Uterus (tissue), 4 donors: Measurements from ENCODE around the gene BABAM2. TPM values are rescaled to one million over a fixed set of nuclear protein-coding genes. Genes with fewer than 3 reads are reported as not detected.

Experiments used
- DNase-seq, 2 donors: peaks; one replicate each; pipeline ENCODE4 v3.0.0-alpha.2; 2019 to 2020
- H3K27ac ChIP-seq, 2 donors: fragments of 200-600 bp; sonication (generic); 1 replicate in 1 of 2; 2 replicates in 1 of 2; pipeline ENCODE4 v1.5.1; 2016 to 2018
- H3K27me3 ChIP-seq, 2 donors: fragments of 200-600 bp; sonication (generic); one replicate each; pipeline ENCODE4 v1.5.1; 2018 to 2019; ENCODE audit warnings: control low read depth in 1 of 2
- H3K36me3 ChIP-seq, 2 donors: fragments of 200-600 bp; sonication (generic); one replicate each; pipeline ENCODE4 v1.5.1; 2019; ENCODE audit warnings: control low read depth in 1 of 2
- H3K4me1 ChIP-seq, 2 donors: fragments of 200-600 bp; sonication (generic); one replicate each; pipeline ENCODE4 v1.5.1; 2018 to 2019; ENCODE audit warnings: control low read depth in 1 of 2
- H3K4me3 ChIP-seq, 2 donors: fragments of 200-600 bp; sonication (generic); 1 replicate in 1 of 2; 2 replicates in 1 of 2; pipeline ENCODE4 v1.5.1; 2018 to 2019; ENCODE audit warnings: mild to moderate bottlenecking in 1 of 2
- H3K9me3 ChIP-seq, 2 donors: fragments of 200-600 bp; sonication (generic); one replicate each; pipeline ENCODE4 v1.5.1; 2019; ENCODE audit warnings: control low read depth in 1 of 2
- POLR2A ChIP-seq, 2 donors: fragments of 450-650 bp; IDR thresholded peaks; one replicate each; pipeline ENCODE4 v1.6.1; 2016; ENCODE audit warnings: antibody characterized with exemption in 2 of 2, mild to moderate bottlenecking in 1 of 2, moderate library complexity in 1 of 2
- intact Hi-C: fragments of 100-400 bp; cut with DNase I; formaldehyde crosslinking; loops from one replicate; pipeline ENCODE4 v1.15.1; 2023; ENCODE audit warnings: low total_unique reads
- total RNA-seq, 4 donors: library from RNA; depleted of rRNA in 3 of 4; stranded (reverse); fragments of >200 nt in 3 of 4; gene quantifications; one replicate each; pipeline versions ENCODE4 v1.1.0 to v1.2.4, GENCODE V29; 2014 to 2023
- TF ChIP-seq, protein P1 (sequence below), 4 experiments: fragments of 200-600 bp in 2 of 4; fragments of 450-650 bp in 2 of 4; sonication (generic) in 2 of 4; IDR thresholded peaks; one replicate each; pipeline ENCODE4 v1.5.1; 2016 to 2019; ENCODE audit warnings: antibody characterized with exemption in 4 of 4, mild to moderate bottlenecking in 2 of 4, moderate library complexity in 1 of 4
- donor health status: DM: yes; HTN: yes; CAD: no.

BABAM2 gene
- total RNA-seq, 4 donors from 2014 or later, result 24.1 to 62.1 (median 32.5) TPM

DNA sequence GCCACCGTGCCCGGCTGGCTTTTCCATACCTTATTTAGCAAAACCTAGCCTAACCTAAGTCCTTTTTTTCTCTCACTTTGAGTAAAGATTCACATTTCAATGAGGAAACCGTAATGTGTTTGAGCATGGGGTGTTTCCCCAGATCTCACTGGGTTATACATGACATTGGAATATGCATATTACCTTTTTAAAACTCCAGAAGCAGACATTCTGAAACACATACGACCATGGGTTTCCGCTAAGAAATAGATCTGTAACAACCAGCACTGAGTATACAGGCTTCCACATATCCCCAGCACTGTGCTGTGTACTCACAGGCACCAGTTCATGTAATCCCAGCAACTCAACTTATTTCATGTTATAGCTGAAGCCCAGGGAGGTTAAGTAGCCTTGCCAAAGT lies 461.1 kb downstream of the BABAM2 start:
- intact Hi-C loops, result no loop called here
- Histone ChIP-seq H3K9me3 (no peaks in the 10 kb centered on the region), H3K36me3 (no peaks in the 10 kb centered on the region), H3K27me3 (no peaks in the 10 kb centered on the region), H3K27ac (peak overlapping the region in 1 of 2 donors; percentile 8), H3K4me1 (peaks cover 8 to 13% of the 10 kb centered on the region in 2 donors), H3K4me3 (no peak overlapping the region)
- no peak for DNase-seq
- TF ChIP-seq POLR2A (IDR thresholded peaks at IDR 0.05), result no peak
- TF ChIP-seq, protein P1, sequence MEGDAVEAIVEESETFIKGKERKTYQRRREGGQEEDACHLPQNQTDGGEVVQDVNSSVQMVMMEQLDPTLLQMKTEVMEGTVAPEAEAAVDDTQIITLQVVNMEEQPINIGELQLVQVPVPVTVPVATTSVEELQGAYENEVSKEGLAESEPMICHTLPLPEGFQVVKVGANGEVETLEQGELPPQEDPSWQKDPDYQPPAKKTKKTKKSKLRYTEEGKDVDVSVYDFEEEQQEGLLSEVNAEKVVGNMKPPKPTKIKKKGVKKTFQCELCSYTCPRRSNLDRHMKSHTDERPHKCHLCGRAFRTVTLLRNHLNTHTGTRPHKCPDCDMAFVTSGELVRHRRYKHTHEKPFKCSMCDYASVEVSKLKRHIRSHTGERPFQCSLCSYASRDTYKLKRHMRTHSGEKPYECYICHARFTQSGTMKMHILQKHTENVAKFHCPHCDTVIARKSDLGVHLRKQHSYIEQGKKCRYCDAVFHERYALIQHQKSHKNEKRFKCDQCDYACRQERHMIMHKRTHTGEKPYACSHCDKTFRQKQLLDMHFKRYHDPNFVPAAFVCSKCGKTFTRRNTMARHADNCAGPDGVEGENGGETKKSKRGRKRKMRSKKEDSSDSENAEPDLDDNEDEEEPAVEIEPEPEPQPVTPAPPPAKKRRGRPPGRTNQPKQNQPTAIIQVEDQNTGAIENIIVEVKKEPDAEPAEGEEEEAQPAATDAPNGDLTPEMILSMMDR (IDR thresholded peaks at IDR 0.05), result no peak

DNA sequence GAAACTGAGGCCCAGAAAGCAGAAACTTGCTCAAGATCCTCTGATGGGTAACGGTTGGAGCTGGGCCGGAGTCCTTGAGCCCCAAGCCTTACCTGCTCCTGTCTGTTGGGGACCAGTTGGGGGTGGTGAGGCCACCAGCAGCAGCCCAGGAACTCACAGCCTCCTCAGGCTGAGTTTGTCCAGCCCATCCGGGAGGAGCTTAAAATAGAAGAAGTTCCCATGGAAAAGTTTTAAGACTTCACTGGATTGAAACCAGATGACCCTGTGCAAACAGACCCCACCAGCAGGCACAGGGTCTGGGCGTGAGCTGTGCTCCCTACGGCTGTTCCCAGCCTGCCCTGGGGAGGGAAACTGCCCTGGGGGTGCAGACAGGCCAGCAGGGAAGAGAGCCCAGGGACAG lies 461.6 kb downstream of the BABAM2 start:
- no peak for TF ChIP-seq POLR2A (IDR thresholded peaks at IDR 0.05)
- TF ChIP-seq, protein P1 (IDR thresholded peaks at IDR 0.05), result no peak
- Histone ChIP-seq H3K27ac (peak overlapping the region in 1 of 2 donors; percentile 8), H3K9me3 (no peaks in the 10 kb centered on the region), H3K27me3 (no peaks in the 10 kb centered on the region), H3K36me3 (no peaks in the 10 kb centered on the region), H3K4me1 (peaks cover 8 to 14% of the 10 kb centered on the region in 2 donors), H3K4me3 (no peak overlapping the region)
- DNase-seq, result no peak
- intact Hi-C loops, result no loop called here

DNA sequence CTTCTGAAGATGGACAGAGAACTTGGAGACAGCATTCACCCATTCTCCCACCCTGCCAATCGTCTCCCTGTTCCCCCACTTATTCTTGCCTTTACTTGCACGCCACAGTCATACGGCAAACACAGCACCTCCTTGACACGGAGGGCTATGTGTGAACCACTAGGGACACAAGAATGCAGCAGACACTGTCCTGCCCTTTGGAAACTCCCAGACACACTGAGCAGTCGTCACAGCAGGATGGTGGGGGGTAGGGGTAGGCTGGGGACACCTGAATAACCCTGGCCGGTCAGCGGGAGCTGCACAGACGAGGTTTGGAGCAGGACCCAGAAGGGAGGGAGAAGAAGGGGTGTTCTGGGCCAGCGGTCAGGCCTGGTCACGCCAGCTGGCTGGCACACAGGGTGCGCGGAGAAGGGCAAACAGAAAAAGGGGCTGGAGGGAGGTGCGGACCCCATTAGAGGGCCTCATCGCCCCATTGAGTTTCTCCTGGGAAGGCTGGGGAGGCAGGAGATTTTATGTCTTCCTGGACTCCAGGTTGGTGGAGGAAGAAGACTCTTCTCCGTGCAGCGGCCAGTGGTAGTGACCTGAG lies 462.2 kb downstream of the BABAM2 start:
- Histone ChIP-seq H3K4me3 (no peak overlapping the region), H3K36me3 (no peaks in the 10 kb centered on the region), H3K27ac (no peak overlapping the region), H3K27me3 (no peaks in the 10 kb centered on the region), H3K9me3 (no peaks in the 10 kb centered on the region), H3K4me1 (peaks cover 8 to 14% of the 10 kb centered on the region in 2 donors)
- TF ChIP-seq POLR2A (IDR thresholded peaks at IDR 0.05), result no peak
- TF ChIP-seq, protein P1 (IDR thresholded peaks at IDR 0.05), result no peak
- no peak for DNase-seq
- intact Hi-C loops, result no loop called here

DNA sequence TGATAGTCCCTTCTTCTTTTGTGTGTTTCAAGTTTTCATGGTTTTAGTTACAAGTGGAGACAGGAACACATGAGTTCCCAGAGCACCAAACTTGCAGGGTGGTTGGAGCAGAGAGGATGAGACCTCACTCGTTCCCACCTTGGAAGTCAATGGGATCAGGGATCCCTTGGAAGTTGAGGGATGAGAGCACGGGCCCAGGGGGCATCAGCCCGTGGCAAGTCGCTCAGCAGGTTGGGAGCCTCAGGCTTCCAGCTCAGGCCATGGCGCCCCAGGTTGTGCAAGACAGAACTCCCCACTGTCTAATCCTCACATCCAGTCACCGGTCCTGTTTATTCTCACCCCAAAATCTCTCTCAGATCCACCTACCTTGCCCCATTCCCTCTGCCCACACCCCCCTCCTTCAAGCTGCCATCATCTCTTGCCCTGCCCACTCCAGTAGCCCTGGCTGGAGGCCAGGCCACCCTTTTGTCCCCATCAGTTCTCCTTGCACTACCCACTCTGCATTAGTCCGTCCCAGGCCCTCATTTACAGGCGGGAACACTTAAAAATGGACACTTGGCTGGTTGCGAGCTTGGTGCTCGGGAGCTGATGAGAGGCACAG lies 464.5 kb downstream of the BABAM2 start:
- H3K27ac ChIP-seq, result peak overlapping the region; percentile 76 to 80
- no peak overlapping the region for H3K4me3 ChIP-seq
- no peaks in the 10 kb centered on the region for H3K36me3 ChIP-seq
- no peaks in the 10 kb centered on the region for H3K9me3 ChIP-seq
- DNase-seq, result no peak
- intact Hi-C loops, result no loop called here
- TF ChIP-seq, protein P1 (IDR thresholded peaks at IDR 0.05), result no peak
- no peak for TF ChIP-seq POLR2A (IDR thresholded peaks at IDR 0.05)
- no peaks in the 10 kb centered on the region for H3K27me3 ChIP-seq
- peaks cover 8 to 14% of the 10 kb centered on the region in 2 donors for H3K4me1 ChIP-seq

DNA sequence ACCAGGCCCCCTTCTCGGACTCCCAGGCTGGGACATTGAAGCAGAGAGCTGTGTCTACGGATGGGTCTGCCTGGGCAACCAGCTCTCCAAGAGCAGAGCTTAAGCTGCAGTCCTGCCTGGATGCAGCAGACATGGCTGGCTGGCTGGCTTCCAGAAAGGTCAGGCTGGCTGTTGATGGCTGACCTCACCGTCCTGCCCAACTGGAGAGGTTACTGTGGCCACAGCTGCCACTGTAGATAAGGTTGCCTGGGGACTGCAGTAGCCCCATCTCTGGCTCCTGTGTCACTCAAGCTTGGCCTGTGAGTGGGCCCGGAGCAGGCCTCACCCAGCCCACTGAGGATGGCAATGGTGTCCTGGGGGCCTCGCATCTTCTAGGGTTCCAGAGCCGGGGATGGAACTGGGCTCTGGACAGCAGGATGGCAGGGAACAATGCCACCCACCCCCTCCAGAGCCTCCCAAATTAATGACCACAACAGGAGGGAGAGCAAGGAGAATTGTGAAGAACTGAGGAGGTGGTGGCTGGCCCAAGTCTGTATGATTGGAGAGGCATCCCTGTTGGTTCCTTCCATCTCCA lies 465.1 kb downstream of the BABAM2 start:
- peaks cover 8 to 14% of the 10 kb centered on the region in 2 donors for H3K4me1 ChIP-seq
- intact Hi-C loops, result no loop called here
- H3K9me3 ChIP-seq, result no peaks in the 10 kb centered on the region
- H3K36me3 ChIP-seq, result no peaks in the 10 kb centered on the region
- DNase-seq, result peak; percentile 57 to 73
- H3K27me3 ChIP-seq, result no peaks in the 10 kb centered on the region
- TF ChIP-seq, protein P1 (IDR thresholded peaks at IDR 0.05), result no peak
- H3K4me3 ChIP-seq, result no peak overlapping the region
- peak overlapping the region; percentile 76 to 80 for H3K27ac ChIP-seq
